SK-N-SH (cell line): ENCODE measurements around the gene TMPRSS6. TPM values are rescaled to one million over a fixed set of nuclear protein-coding genes. Genes with fewer than 3 reads are reported as not detected.
A peak's percentile ranks its signal among the peaks of the same experiment; 100 is the strongest.

Experiments used
- CTCF ChIA-PET: fragments of 300-600, 350-600 bp; formaldehyde crosslinking; extraction: SDS; loops from one replicate; lab custom pipeline; 2021; lab: Yijun Ruan, JAX
- POLR2A ChIA-PET: fragments of 350-600 bp; sonication (Branson Sonifier 250); formaldehyde crosslinking; extraction: SDS; loops from one replicate; lab custom pipeline; 2020; ENCODE audit warnings: antibody characterized with exemption, inconsistent platforms; lab: Yijun Ruan, JAX
- DNase-seq: peaks from one replicate; pipeline ENCODE4 v3.0.0; 2012
- H2AFZ ChIP-seq: fragments of 200-600 bp; sonication (generic); 2 replicates; pipeline ENCODE4 v1.8.1; 2016; ENCODE audit warnings: antibody characterized with exemption, mild to moderate bottlenecking, low read depth
- H3F3A ChIP-seq: fragments of 200-600 bp; sonication (generic); replicated peaks from 2 replicates; pipeline ENCODE3; 2016; ENCODE audit warnings: antibody characterized with exemption, mild to moderate bottlenecking; ENCODE audit not compliant: insufficient read depth
- H3K27ac ChIP-seq, 2 experiments: fragments of 200-500 bp in 1 of 2; fragments of 200-600 bp in 1 of 2; sonication (Bioruptor generic) in 1 of 2; sonication (generic), shearing (Covaris generic) in 1 of 2; 2 replicates each; pipeline versions ENCODE4 v1.5.1 to v1.6.1; 2014 to 2016; ENCODE audit warnings: low read depth in 2 of 2, inconsistent platforms in 1 of 2, low read length in 1 of 2, mild to moderate bottlenecking in 1 of 2, mixed read lengths in 1 of 2
- H3K27me3 ChIP-seq: fragments of 200-600 bp; sonication (generic), shearing (Covaris generic); 2 replicates; pipeline ENCODE4 v1.6.1; 2016; ENCODE audit warnings: mixed run types; ENCODE audit not compliant: insufficient read depth
- H3K36me3 ChIP-seq, 2 experiments: fragments of 200-500 bp in 1 of 2; fragments of 200-600 bp in 1 of 2; sonication (Bioruptor generic) in 1 of 2; sonication (generic) in 1 of 2; replicated peaks in 1 of 2; 2 replicates each; pipeline versions ENCODE3 to v1.5.1; 2014 to 2016; ENCODE audit warnings: low read length in 1 of 2, mild to moderate bottlenecking in 1 of 2; ENCODE audit not compliant: insufficient read depth in 2 of 2, control insufficient read depth in 1 of 2
- H3K4me1 ChIP-seq, 2 experiments: fragments of 200-500 bp in 1 of 2; fragments of 200-600 bp in 1 of 2; sonication (Bioruptor generic) in 1 of 2; sonication (generic), shearing (Covaris generic) in 1 of 2; 2 replicates each; pipeline versions ENCODE4 v1.5.1 to v1.6.1; 2014 to 2016; ENCODE audit warnings: low read depth in 1 of 2, low read length in 1 of 2, mixed run types in 1 of 2; ENCODE audit not compliant: insufficient read depth in 2 of 2, control insufficient read depth in 1 of 2
- H3K4me2 ChIP-seq: fragments of 200-600 bp; sonication (generic), shearing (Covaris generic); 2 replicates; pipeline ENCODE4 v1.6.1; 2017; ENCODE audit warnings: mixed run types
- H3K4me3 ChIP-seq, 2 experiments: fragments of 200-500 bp in 1 of 2; fragments of 200-600 bp in 1 of 2; sonication (Bioruptor generic) in 1 of 2; sonication (generic), shearing (Covaris generic) in 1 of 2; 2 replicates each; pipeline versions ENCODE4 v1.5.1 to v1.8.1; 2014 to 2016; ENCODE audit warnings: low read depth in 2 of 2, inconsistent platforms in 1 of 2, low read length in 1 of 2, mild to moderate bottlenecking in 1 of 2, mixed read lengths in 1 of 2, moderate library complexity in 1 of 2
- H3K79me2 ChIP-seq: fragments of 200-600 bp; sonication (generic); 2 replicates; pipeline ENCODE4 v1.8.1; 2017; ENCODE audit warnings: mild to moderate bottlenecking; ENCODE audit not compliant: insufficient read depth
- H3K9ac ChIP-seq: fragments of 200-600 bp; sonication (generic); 2 replicates; pipeline ENCODE4 v1.6.1; 2017; ENCODE audit warnings: mixed run types
- H3K9me2 ChIP-seq: fragments of 200-600 bp; sonication (generic); 2 replicates; pipeline ENCODE4 v1.6.1; 2017; ENCODE audit warnings: mixed run types
- H3K9me3 ChIP-seq: fragments of 200-600 bp; sonication (generic); 2 replicates; pipeline ENCODE4 v1.6.1; 2017; ENCODE audit warnings: mixed run types, mild to moderate bottlenecking, moderate library complexity
- H4K20me1 ChIP-seq: fragments of 200-600 bp; sonication (generic); 2 replicates; pipeline ENCODE4 v1.6.1; 2017; ENCODE audit warnings: mild to moderate bottlenecking, mixed run types; ENCODE audit not compliant: insufficient read depth
- GATA2 ChIP-seq: sonication (generic); formaldehyde crosslinking; IDR thresholded peaks from 2 replicates; pipeline ENCODE4 v1.5.0; 2020; ENCODE audit warnings: mild to moderate bottlenecking, missing genetic modification reagents
- MXI1 ChIP-seq: IDR thresholded peaks from 2 replicates; pipeline ENCODE4 v1.6.1; 2012; ENCODE audit warnings: mild to moderate bottlenecking, low read depth, low read length, improper control_type of control experiment
- RAD21 ChIP-seq: IDR thresholded peaks from 2 replicates; pipeline ENCODE4 v1.6.1; 2012; ENCODE audit warnings: mild to moderate bottlenecking, low read length
- RXRA ChIP-seq: IDR thresholded peaks from 2 replicates; pipeline ENCODE4 v1.4.0; 2012; ENCODE audit warnings: low read depth, mild to moderate bottlenecking, borderline replicate concordance
- SMC3 ChIP-seq: IDR thresholded peaks from 2 replicates; pipeline ENCODE4 v1.6.1; 2012; ENCODE audit warnings: low read depth, low read length, improper control_type of control experiment
- YY1 ChIP-seq: IDR thresholded peaks from 2 replicates; pipeline ENCODE4 v1.4.0; 2012; ENCODE audit warnings: low read depth, mild to moderate bottlenecking
- ZBTB33 ChIP-seq: IDR thresholded peaks from 2 replicates; pipeline ENCODE4 v1.4.0; 2012; ENCODE audit warnings: low read depth, borderline replicate concordance
- WGBS: methylation state at CpG from one replicate; pipeline ENCODE4 v1.1.6; 2017; ENCODE audit warnings: low lambda C conversion rate; 5-methylcytosine and 5-hydroxymethylcytosine counted together
- polyA plus RNA-seq, 3 experiments: library from polyadenylated mRNA; depleted of rRNA; stranded (reverse); fragments of >200 nt; gene quantifications; 2 replicates each; pipeline ENCODE4 v1.2.3, GENCODE V29; 2012
- TF ChIP-seq, protein P1 (sequence below): fragments of 200-600 bp; sonication (generic); IDR thresholded peaks from 2 replicates; pipeline ENCODE4 v1.6.1; 2017; ENCODE audit warnings: antibody characterized with exemption, mild to moderate bottlenecking, moderate library complexity
- TF ChIP-seq, protein P2 (sequence below): IDR thresholded peaks from 2 replicates; pipeline ENCODE4 v1.4.0; 2012; ENCODE audit warnings: low read depth, borderline replicate concordance

Gene TMPRSS6
- polyA plus RNA-seq, 1 of the 3 experiments (the other 2 are of a cell fraction) = not detected

- no peak overlapping the region for H3K9ac ChIP-seq
- no peak overlapping the region for H3K4me3 ChIP-seq
- H3K79me2 ChIP-seq = no peaks in the 10 kb centered on the region
- H3K9me3 ChIP-seq = no peaks in the 10 kb centered on the region
- no peaks in the 10 kb centered on the region for H3K27me3 ChIP-seq
- no peak overlapping the region for H3K27ac ChIP-seq
- POLR2A ChIA-PET = no interaction called here
- H3F3A ChIP-seq = no peaks in the 10 kb centered on the region
- DNase-seq = peak; percentile 54
- H3K9me2 ChIP-seq = no peaks in the 10 kb centered on the region
- WGBS = 83% methylated on average over 10 of the region's 14 CpGs
- no peak overlapping the region for H3K4me2 ChIP-seq
- no peak overlapping the region for H2AFZ ChIP-seq
- peaks cover 6 to 37% of the 10 kb centered on the region in 2 experiments for H3K36me3 ChIP-seq
- H3K4me1 ChIP-seq = no peaks in the 10 kb centered on the region; a peak in 1 of 4 replicates
- no peaks in the 10 kb centered on the region for H4K20me1 ChIP-seq
- TF ChIP-seq, protein P1, sequence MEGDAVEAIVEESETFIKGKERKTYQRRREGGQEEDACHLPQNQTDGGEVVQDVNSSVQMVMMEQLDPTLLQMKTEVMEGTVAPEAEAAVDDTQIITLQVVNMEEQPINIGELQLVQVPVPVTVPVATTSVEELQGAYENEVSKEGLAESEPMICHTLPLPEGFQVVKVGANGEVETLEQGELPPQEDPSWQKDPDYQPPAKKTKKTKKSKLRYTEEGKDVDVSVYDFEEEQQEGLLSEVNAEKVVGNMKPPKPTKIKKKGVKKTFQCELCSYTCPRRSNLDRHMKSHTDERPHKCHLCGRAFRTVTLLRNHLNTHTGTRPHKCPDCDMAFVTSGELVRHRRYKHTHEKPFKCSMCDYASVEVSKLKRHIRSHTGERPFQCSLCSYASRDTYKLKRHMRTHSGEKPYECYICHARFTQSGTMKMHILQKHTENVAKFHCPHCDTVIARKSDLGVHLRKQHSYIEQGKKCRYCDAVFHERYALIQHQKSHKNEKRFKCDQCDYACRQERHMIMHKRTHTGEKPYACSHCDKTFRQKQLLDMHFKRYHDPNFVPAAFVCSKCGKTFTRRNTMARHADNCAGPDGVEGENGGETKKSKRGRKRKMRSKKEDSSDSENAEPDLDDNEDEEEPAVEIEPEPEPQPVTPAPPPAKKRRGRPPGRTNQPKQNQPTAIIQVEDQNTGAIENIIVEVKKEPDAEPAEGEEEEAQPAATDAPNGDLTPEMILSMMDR = peak; percentile 27; the same call in 1 of the 2 replicates
- TF ChIP-seq YY1 (no peak), ZBTB33 (no peak), SMC3 (no peak), MXI1 (no peak)
- CTCF ChIA-PET = interaction anchor here (0.9 to 2.2 kb wide), 4 partner anchors 10 to 169 kb away, joined by 3 to 17 read pairs (median 4); partner anchors contain the start of genes MPST and TST
These were observed 78.8 kb downstream of the TMPRSS6 start for GRCh38 chr22:37030560-37031281.

DNA sequence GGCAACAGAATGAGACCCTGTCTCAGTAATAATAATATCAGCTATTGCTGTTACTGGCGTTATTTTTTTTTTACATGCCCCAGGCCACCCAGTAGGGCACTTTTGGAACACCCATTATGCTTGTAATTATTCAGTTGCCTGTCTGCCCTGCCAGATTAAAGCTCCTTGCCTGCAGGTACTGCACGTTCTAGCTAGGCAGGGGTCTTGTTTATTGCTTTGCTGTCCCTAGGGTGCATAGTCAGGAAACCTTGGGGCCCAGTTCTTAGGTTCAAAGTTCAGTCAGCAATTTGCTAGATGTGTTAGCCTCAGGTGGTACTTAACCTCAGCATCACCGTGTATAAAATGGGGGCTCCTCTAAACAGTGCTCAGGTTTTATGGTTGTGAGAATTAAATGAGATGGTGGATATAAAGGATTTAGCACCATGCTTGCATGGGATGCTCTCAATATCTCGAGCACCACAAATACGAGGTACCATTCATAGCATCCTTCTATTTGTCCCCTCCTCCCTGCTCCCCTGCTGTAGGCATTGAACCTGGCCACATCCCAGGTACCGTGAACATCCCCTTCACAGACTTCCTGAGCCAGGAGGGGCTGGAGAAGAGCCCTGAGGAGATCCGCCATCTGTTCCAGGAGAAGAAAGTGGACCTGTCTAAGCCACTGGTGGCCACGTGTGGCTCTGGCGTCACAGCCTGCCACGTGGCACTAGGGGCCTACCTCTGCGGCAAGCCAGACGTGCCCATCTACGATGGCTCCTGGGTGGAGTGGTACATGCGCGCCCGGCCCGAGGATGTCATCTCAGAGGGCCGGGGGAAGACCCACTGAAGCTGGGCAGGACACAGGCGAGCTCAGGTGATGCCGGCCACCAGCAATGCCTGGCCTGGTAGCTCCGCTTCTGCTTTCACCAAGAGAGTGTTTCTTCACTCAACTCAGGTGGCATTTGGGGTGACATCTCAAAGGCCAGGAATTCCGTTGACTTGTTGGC lies 80.5 kb downstream of the TMPRSS6 start:
- peaks cover 6 to 47% of the 10 kb centered on the region in 2 experiments for H3K36me3 ChIP-seq
- no peaks in the 10 kb centered on the region; a peak in 1 of 4 replicates for H3K4me1 ChIP-seq
- no peak overlapping the region for H3K4me2 ChIP-seq
- H4K20me1 ChIP-seq = no peaks in the 10 kb centered on the region
- H2AFZ ChIP-seq = no peak overlapping the region
- H3K9ac ChIP-seq = no peak overlapping the region
- H3K27ac ChIP-seq = no peak overlapping the region
- WGBS = 98% methylated on average over 18 of the region's 22 CpGs
- H3K79me2 ChIP-seq = no peaks in the 10 kb centered on the region
- DNase-seq = no peak
- no peaks in the 10 kb centered on the region for H3F3A ChIP-seq
- no peak for TF ChIP-seq RXRA
- TF ChIP-seq RAD21 = no peak
- TF ChIP-seq GATA2 (CRISPR knock-in tag) = no peak
- TF ChIP-seq, protein P2, sequence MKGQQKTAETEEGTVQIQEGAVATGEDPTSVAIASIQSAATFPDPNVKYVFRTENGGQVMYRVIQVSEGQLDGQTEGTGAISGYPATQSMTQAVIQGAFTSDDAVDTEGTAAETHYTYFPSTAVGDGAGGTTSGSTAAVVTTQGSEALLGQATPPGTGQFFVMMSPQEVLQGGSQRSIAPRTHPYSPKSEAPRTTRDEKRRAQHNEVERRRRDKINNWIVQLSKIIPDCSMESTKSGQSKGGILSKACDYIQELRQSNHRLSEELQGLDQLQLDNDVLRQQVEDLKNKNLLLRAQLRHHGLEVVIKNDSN = no peak
- H3K9me2 ChIP-seq = no peaks in the 10 kb centered on the region
- CTCF ChIA-PET = interaction anchor here (0.6 to 2.2 kb wide), 4 partner anchors 8 to 543 kb away, joined by 3 to 17 read pairs (median 4); no protein-coding TSS in a partner anchor
- no peaks in the 10 kb centered on the region for H3K9me3 ChIP-seq
- H3K27me3 ChIP-seq = no peaks in the 10 kb centered on the region
- POLR2A ChIA-PET = interaction anchor here (1.4 kb wide), 1 partner anchor 10 kb away, joined by 5 read pairs; the partner anchor contains the start of genes MPST and TST
- H3K4me3 ChIP-seq = no peak overlapping the region
